ENCODE measurements around the gene FNDC3B. TPM values are rescaled to one million over a fixed set of nuclear protein-coding genes. Genes with fewer than 3 reads are reported as not detected.

Gene FNDC3B
- total and polyA plus RNA-seq, 9 of the 15 experiments (the other 6 are each of a cell fraction or from before 2014, with no cell fraction given), result 7.0 to 35.8 (median 16.2) TPM

- H3K4me1 ChIP-seq (replicated peaks in 1 of 2; ENCODE audit: control insufficient read depth in 2 of 2, insufficient read depth in 2 of 2, low read length in 2 of 2), result peaks cover 3 to 28% of the 10 kb centered on the region in 2 experiments; a peak in 4 of 5 replicates
- CTCF ChIA-PET (ENCODE audit: low intra/inter-chr PET ratio), result no interaction called here
- FAIRE-seq (no peak), DNase-seq (ENCODE audit: extremely low read depth in 1 of 4, low spot score in 3 of 4) (no peak), ATAC-seq (peak; percentile 11; the same call in 1 of the 3 replicates)
- no peak overlapping the region for H2AFZ ChIP-seq (ENCODE audit: low read depth, low read length)
- TF ChIP-seq NFIC (IDR thresholded peaks at IDR 0.05) (0 out of 2 replicates have a peak, but pooled peaks have one; percentile 8), ZNF24 (IDR thresholded peaks at IDR 0.05) (peak; percentile 96), CBX1 (IDR thresholded peaks at IDR 0.05; ENCODE audit: low read depth) (no peak), ZBTB40 (IDR thresholded peaks at IDR 0.05) (no peak), ZBTB40 (CRISPR knock-in tag; IDR thresholded peaks at IDR 0.05) (no peak)
- no peak overlapping the region for H3K9ac ChIP-seq (ENCODE audit: insufficient read depth in 1 of 2, low read depth in 2 of 2, low read length in 2 of 2)
- POLR2A ChIA-PET, result no interaction called here
- H3K9me1 ChIP-seq (ENCODE audit: control insufficient read depth, insufficient read depth, low read length), result no peaks in the 10 kb centered on the region
- intact Hi-C loops (cut with micrococcal nuclease) (loop anchor here (5.0 kb wide), 1 partner anchor 163 kb away; the partner anchor contains the start of gene FNDC3B), in situ Hi-C loops (cut with MboI) (no loop called here)
- H3K27ac ChIP-seq (ENCODE audit: extremely low read depth, low read depth, low read length), result no peak overlapping the region
- H3K36me3 ChIP-seq (ENCODE audit: control insufficient read depth, insufficient read depth, low read length), result no peaks in the 10 kb centered on the region; the same call in 2 of the 3 replicates
- H4K20me1 ChIP-seq (replicated peaks; ENCODE audit: control insufficient read depth, insufficient read depth, low read length), result no peaks in the 10 kb centered on the region
- peaks cover 67% of the 10 kb centered on the region for H3K79me2 ChIP-seq (ENCODE audit: control insufficient read depth, insufficient read depth, low read length)
- no peak overlapping the region for H3K4me3 ChIP-seq
- H3K9me3 ChIP-seq (replicated peaks; ENCODE audit: control insufficient read depth, insufficient read depth, low read depth, low read length), result no peaks in the 10 kb centered on the region
- H3K27me3 ChIP-seq (ENCODE audit: control insufficient read depth in 2 of 2, insufficient read depth in 2 of 2, low read length in 2 of 2), result no peaks in the 10 kb centered on the region
- no TSS peak for BruUV-seq (replicated peaks)
- no peak overlapping the region; the same call in 1 of the 2 replicates for H3K4me2 ChIP-seq (ENCODE audit: insufficient read depth, low read length)
- WGBS (ENCODE audit: insufficient coverage, low coverage, missing lambda C conversion rate), result 71% methylated on average over 7 of the region's 7 CpGs
Measured at GRCh38 chr3:172199850-172200369, 160.5 kb downstream of the FNDC3B start.
